Right lobe of liver (tissue), 6 donors: ENCODE data around the gene GNAT1. TPM values are rescaled to one million over a fixed set of nuclear protein-coding genes. Genes with fewer than 3 reads are reported as not detected.

Experiments used
- ATAC-seq, 4 donors: fragments of 200-7000 bp; cut with Tn5 transposase; one replicate each; pipeline ENCODE4 v1.9.1; 2020; ENCODE audit warnings: mild to moderate bottlenecking in 4 of 4, moderate library complexity in 4 of 4
- DNase-seq, 3 donors: peaks; one replicate each; pipeline ENCODE4 v3.0.0-alpha.2; 2020
- H3K27ac ChIP-seq, 3 donors: fragments of 200-600 bp; one replicate each; pipeline ENCODE4 v1.8.0; 2022
- H3K27me3 ChIP-seq, 2 donors: fragments of 200-600 bp; one replicate each; pipeline ENCODE4 v1.8.0; 2022
- H3K36me3 ChIP-seq, 4 donors: fragments of 200-600 bp; sonication (generic) in 1 of 4; one replicate each; pipeline versions ENCODE4 v1.5.1 to v1.8.0; 2017 to 2022; ENCODE audit warnings: control low read depth in 1 of 4
- H3K4me1 ChIP-seq, 4 donors: fragments of 200-600 bp; sonication (generic) in 1 of 4; one replicate each; pipeline versions ENCODE4 v1.5.1 to v1.8.0; 2017 to 2022; ENCODE audit warnings: control low read depth in 1 of 4
- H3K4me3 ChIP-seq, 3 donors: fragments of 200-600 bp; one replicate each; pipeline ENCODE4 v1.8.0; 2022
- H3K9me3 ChIP-seq, 4 donors: fragments of 200-600 bp; sonication (generic) in 1 of 4; one replicate each; pipeline versions ENCODE4 v1.5.1 to v1.8.0; 2017 to 2022; ENCODE audit warnings: control low read depth in 1 of 4
- POLR2A ChIP-seq: fragments of 450-650 bp; IDR thresholded peaks from one replicate; pipeline ENCODE4 v1.6.1; 2017; ENCODE audit warnings: antibody characterized with exemption, mild to moderate bottlenecking
- WGBS: methylation state at CpG from one replicate; pipeline ENCODE4 v1.1.6; 2018; ENCODE audit warnings: low coverage, low lambda C conversion rate; ENCODE audit not compliant: insufficient coverage; ENCODE audit errors: missing lambda C conversion rate; 5-methylcytosine and 5-hydroxymethylcytosine counted together
- intact Hi-C, 2 donors: fragments of 100-400 bp; cut with DNase I; formaldehyde crosslinking; loops; one replicate each; pipeline versions ENCODE4 v1.11.2 to v1.14.1; 2022
- total RNA-seq, 6 experiments: library from RNA; depleted of rRNA in 2 of 6; stranded (reverse); fragments of >200 nt in 2 of 6; fragmentation: NEBNext Ultra II Directional in 3 of 6; extraction: Animal tissue kit (Norgen Biotek cat#: 25700) in 3 of 6; gene quantifications; one replicate each; pipeline versions ENCODE4 v1.1.0 to v1.2.4, GENCODE V29; 2016 to 2023
- TF ChIP-seq, protein P1 (sequence below), 4 donors: fragments of 200-600 bp in 3 of 4; fragments of 450-650 bp in 1 of 4; IDR thresholded peaks; one replicate each; pipeline versions ENCODE4 v1.5.1 to v1.8.0; 2016 to 2022; ENCODE audit warnings: antibody characterized with exemption in 4 of 4, mild to moderate bottlenecking in 2 of 4
- donor health status: DM: no; HTN: yes; CAD: no.
- donor health status: DM: no; HTN: no; CAD: no.
- donor health status: DM: no; HTN: no; CAD: no.
- donor health status: DM: no; HTN: yes; CAD: no.
- donor health status: DM: no; HTN: yes; CAD: no.

Gene GNAT1
- total RNA-seq, 6 experiments from 2014 or later = 0.07 TPM; not detected in 5

- Histone ChIP-seq H3K4me3 (no peak overlapping the region), H3K36me3 (no peaks in the 10 kb centered on the region), H3K4me1 (peaks cover 0 to 22% (median 3%) of the 10 kb centered on the region in 4 donors), H3K27me3 (no peaks in the 10 kb centered on the region), H3K9me3 (no peaks in the 10 kb centered on the region), H3K27ac (no peak overlapping the region)
- TF ChIP-seq POLR2A = no peak
- TF ChIP-seq, protein P1, sequence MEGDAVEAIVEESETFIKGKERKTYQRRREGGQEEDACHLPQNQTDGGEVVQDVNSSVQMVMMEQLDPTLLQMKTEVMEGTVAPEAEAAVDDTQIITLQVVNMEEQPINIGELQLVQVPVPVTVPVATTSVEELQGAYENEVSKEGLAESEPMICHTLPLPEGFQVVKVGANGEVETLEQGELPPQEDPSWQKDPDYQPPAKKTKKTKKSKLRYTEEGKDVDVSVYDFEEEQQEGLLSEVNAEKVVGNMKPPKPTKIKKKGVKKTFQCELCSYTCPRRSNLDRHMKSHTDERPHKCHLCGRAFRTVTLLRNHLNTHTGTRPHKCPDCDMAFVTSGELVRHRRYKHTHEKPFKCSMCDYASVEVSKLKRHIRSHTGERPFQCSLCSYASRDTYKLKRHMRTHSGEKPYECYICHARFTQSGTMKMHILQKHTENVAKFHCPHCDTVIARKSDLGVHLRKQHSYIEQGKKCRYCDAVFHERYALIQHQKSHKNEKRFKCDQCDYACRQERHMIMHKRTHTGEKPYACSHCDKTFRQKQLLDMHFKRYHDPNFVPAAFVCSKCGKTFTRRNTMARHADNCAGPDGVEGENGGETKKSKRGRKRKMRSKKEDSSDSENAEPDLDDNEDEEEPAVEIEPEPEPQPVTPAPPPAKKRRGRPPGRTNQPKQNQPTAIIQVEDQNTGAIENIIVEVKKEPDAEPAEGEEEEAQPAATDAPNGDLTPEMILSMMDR (IDR thresholded peaks at IDR 0.05) = no peak
- no CpG with 5 or more reads among the region's 2 CpGs for WGBS
- DNase-seq = peak; percentile 93 to 96 (median 94)
- intact Hi-C loops = no loop called here
- peak; percentile 93 to 97 (median 96) for ATAC-seq
Measured at GRCh38 chr3:50177346-50177745, 14.1 kb upstream of the GNAT1 start.

GRCh38 chr3:50179710-50180109, 11.7 kb upstream of the GNAT1 start:
- TF ChIP-seq, protein P1 (IDR thresholded peaks at IDR 0.05) = no peak
- TF ChIP-seq POLR2A = no peak
- DNase-seq (no peak), ATAC-seq (no peak)
- intact Hi-C loops = no loop called here
- peaks cover 0 to 26% (median 4%) of the 10 kb centered on the region in 4 donors for H3K4me1 ChIP-seq
- no peaks in the 10 kb centered on the region for H3K9me3 ChIP-seq
- no peak overlapping the region for H3K4me3 ChIP-seq
- H3K36me3 ChIP-seq = no peaks in the 10 kb centered on the region
- no peaks in the 10 kb centered on the region for H3K27me3 ChIP-seq
- WGBS = 28% methylated on average over 2 of the region's 2 CpGs
- H3K27ac ChIP-seq = no peak overlapping the region

DNA sequence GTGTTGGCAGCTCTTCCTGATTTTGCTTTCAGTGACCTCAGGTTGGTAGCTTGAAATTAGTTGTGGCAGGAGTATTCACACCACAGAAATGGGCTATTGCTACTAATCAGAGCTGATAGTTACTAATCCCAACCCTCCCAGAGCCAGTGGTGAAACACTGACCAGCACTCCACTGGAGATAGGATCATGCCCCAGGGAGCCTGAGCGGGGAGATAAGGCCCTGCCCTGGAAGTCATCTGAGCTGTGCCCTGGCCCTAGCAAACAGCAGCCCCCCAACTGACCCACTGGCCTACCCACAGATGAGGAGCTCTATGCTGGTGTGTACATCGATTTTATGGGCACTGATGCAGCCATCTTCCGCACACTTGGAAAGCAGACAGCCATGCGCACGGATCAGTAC, 9.4 kb upstream of the GNAT1 start:
- H3K4me1 ChIP-seq = peaks cover 0 to 27% (median 6%) of the 10 kb centered on the region in 4 donors
- H3K27ac ChIP-seq = no peak overlapping the region
- no peaks in the 10 kb centered on the region for H3K27me3 ChIP-seq
- DNase-seq (no peak), ATAC-seq (no peak)
- no peak overlapping the region for H3K4me3 ChIP-seq
- intact Hi-C loops = no loop called here
- no peaks in the 10 kb centered on the region for H3K36me3 ChIP-seq
- no peaks in the 10 kb centered on the region for H3K9me3 ChIP-seq
- TF ChIP-seq, protein P1 (IDR thresholded peaks at IDR 0.05) = no peak
- TF ChIP-seq POLR2A = no peak
- no CpG with 5 or more reads among the region's 5 CpGs for WGBS

DNA sequence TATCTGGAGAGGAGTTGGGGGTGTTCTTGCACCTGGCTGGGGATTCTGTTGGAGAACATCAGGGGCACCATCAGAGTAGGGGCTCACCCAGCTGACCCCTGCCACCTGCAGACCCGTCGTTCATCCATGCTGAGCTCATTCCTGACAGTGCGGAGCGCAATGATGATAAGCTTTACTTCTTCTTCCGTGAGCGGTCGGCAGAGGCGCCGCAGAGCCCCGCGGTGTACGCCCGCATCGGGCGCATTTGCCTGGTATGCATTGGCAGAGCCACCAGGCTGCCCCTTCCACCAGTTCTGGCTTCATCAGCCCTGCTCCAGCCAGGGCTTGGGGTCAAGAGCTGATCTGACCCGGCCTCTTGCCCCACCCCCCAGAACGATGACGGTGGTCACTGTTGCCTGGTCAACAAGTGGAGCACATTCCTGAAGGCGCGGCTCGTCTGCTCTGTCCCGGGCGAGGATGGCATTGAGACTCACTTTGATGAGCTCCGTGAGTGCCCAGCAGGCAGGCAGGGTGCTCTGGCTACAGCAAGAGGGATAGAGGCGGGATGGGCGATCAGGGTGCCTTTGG, 8.8 kb upstream of the GNAT1 start:
- Histone ChIP-seq H3K9me3 (no peaks in the 10 kb centered on the region), H3K4me3 (no peak overlapping the region), H3K36me3 (no peaks in the 10 kb centered on the region), H3K4me1 (peaks cover 0 to 21% (median 4%) of the 10 kb centered on the region in 4 donors), H3K27ac (no peak overlapping the region), H3K27me3 (no peaks in the 10 kb centered on the region)
- no peak for TF ChIP-seq POLR2A
- TF ChIP-seq, protein P1 (IDR thresholded peaks at IDR 0.05) = no peak
- ATAC-seq = no peak
- DNase-seq = no peak
- intact Hi-C loops = no loop called here
- no CpG with 5 or more reads among the region's 26 CpGs for WGBS
